ENCODE results near the gene KIF4B.
"Not testable (repeated sequence)": the region's sequence is repeated elsewhere in the genome, so short reads cannot be mapped to it uniquely, and the experiment has no call there.

Gene KIF4B

DNA sequence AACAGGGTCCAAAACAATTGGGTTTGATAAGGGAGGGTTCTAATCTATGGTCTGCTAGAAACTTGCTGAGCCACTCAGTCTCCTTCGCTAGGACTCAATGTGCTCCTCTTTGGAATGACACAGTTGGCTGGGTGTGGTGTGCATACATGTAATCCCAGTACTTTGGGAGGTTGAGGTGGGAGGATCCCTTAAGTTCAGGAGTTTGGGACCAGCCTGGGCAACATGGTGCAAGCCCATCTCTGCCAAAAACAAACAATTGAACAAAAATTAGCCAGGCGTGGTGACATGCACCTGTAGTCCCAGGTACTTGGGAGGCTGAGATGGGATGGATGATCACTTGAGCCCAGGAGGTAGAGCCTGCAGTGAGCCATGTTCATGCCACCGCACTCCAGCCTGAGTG lies 2.7 kb upstream of the KIF4B start:
- DNase-seq: no peak

- no peak for DNase-seq
These were observed 1.7 kb downstream of the KIF4B start for GRCh38 chr5:155015239-155015638.

DNA sequence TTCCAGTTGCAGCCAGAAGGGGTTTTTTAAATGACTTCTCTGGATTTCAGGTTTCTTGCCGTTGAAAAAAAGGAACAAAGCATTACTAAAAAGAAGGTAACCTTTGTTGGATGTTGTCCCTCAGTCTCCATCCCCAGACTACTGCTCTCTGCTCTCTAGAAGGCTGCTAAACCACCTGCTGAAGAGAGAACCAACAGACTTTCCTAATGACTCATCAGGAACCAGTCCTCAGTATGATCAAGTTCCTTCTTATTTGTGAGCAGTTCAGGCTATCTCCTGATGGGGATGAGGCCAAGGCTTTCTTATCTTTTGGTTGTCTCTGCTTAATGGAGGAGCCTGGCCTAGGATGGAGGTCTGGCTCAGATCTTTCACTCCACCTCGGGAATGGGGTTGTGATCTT lies 4.1 kb downstream of the KIF4B start:
- no peak for DNase-seq

DNA sequence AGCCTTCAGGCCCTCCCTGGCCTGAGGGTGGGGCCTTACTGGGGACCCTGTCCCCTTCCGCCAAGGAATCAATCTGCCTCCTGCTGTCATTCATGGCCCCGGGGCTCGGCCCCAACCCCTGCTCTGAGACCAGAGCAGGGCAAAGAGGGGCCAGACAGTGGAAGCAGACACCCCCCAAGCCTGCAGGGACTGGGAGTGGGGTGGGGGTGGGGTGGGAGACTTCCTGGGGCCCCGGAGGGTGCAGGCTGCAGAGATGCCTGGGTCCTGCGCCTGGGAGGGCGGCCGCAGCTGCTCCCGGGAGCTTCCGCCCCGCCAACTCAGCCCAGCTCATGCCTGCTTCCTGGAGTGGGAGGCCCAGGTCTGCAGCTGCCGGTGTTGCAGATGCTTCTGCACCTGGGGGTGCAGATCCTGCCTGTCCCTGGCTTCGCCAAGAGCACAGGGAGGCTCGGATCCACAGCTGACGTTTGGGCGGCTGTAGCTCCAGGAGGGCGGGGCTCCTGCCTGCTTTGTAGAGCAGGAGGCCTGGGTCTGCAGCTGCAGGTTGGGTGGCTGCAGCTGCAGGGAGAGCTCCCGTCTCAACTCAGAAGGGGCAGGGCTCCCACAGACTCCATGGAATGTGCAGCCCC lies 6.2 kb downstream of the KIF4B start:
- no peak for DNase-seq

DNA sequence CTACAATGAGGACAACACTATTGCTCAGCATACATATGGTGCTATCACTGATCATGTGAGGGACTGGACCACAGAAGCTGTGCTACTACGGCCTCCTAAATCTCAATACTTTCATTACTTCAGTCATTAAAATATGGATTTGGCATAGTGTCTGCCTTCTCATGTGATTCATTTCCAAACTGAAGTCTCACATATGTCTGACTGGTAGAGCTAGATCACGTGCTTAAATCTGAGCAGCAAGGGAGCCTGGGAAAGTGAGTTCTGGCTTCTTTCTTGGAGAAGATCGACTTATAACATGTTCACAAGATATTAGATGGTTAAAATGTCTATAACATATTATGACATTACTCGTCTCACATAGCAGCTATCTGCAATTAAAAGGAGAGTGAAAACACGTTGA lies 8.3 kb downstream of the KIF4B start:
- no peak for DNase-seq

DNA sequence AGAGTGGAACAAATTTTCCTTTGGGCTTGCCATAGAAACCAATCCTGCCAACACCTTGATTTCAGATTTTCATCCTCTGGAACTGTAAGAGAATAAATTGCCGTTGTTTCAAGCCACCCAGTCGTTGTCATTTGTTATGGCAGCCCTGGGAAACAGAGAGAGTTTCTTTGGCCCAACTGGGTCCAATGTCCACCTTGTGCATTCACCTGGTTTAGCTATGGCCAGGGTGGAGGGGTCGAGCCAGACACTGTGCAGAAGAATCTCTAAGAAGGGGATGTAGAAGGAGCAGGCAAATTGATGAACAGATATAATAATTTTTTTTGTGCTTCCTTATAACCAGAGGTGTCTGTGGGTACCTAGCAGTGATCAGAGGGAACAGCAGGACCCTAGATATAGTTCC lies 9.8 kb downstream of the KIF4B start:
- no peak for DNase-seq

DNA sequence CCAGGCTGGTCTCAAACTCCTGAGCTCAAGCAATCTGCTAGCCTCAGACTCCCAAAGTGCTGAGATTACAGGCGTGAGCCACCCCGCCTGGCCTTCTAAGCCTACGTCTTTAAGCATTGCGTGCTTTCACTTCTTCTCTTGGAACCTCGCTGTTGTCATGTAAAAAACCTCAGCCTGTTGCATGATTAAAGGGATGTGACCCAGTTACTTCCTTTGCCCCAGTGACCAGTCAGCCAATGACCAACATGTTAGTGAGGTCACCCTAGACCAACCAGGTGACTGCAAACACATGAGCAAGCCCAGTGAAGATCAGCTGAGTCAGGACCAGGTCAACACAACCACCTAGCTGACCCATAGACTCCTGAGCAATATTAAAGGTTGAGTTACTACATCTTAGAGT lies 10.5 kb downstream of the KIF4B start:
- no peak for DNase-seq

DNA sequence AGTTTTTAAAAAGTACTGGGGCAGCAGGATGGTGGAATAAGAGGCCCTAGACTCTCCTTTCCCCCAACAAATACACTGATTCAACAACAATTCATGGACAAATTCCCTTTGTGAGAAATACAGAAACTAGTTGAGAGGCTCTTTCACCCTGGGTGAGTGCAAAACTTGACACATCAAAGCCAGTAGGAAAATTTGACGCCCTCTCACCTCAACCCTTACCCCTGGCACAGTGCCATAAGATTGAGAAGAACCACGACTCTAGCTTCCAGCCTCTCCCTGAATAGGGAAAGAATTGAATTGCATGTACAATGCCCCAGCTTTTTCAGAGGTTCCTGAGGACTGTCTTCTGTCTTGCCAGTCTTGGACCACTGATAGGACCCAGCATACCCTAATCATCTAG lies 12.3 kb downstream of the KIF4B start:
- no peak for DNase-seq

GRCh38 chr5:155027993-155028629 lies 14.6 kb downstream of the KIF4B start:
- no peak for DNase-seq

GRCh38 chr5:155029240-155029639 lies 15.7 kb downstream of the KIF4B start:
- DNase-seq: no peak

- not testable (repeated sequence) for DNase-seq
These were observed 20.7 kb downstream of the KIF4B start for GRCh38 chr5:155034145-155034744.

- not testable (repeated sequence) for DNase-seq
These were observed 21.5 kb downstream of the KIF4B start for GRCh38 chr5:155035087-155035486.

GRCh38 chr5:155040984-155041653 lies 27.6 kb downstream of the KIF4B start:
- no peak for DNase-seq

GRCh38 chr5:155044591-155044990 lies 31.0 kb downstream of the KIF4B start:
- DNase-seq: no peak

GRCh38 chr5:155046591-155046990 lies 33.0 kb downstream of the KIF4B start:
- no peak for DNase-seq

- no peak for DNase-seq
These were observed 34.3 kb downstream of the KIF4B start for GRCh38 chr5:155047818-155048217.

DNA sequence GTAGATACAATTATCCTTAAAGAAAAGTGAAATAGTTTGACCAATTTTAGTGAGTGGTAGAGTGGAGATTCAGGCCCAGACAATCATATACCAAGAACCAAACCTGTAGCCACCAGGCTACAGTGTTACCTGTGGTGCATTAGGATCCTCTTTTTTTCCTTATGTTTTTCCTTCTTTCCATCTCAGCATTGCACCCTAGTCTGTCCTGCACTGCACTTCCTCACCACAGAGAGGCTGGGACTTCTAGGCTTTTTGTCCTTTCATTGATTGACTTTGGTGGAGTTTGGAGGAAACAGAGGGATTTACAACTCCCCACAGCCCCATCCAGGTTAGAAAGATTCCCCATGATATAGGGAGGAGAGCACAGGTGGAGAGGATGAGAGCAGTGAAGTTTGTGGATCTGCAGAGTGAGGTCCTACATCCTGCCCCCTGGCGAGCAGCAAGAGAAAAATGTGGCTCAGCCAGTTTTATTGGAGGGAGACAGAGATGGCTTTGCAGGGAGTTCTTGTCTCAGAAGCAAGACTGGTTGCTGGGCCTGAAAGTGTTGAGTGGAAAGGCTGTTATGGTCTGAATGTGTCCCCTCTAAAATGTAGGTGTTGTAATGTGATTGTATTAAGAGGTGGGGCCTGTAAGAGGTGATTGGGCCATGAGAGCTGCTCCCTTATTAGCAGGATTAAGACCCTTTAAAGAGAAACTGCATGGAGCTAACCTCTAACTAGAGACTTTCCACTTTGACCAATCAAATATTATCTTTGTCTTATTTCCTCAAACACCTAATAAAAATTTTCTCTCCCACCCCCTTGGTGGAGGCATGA lies 36.2 kb downstream of the KIF4B start:
- no peak for DNase-seq

DNA sequence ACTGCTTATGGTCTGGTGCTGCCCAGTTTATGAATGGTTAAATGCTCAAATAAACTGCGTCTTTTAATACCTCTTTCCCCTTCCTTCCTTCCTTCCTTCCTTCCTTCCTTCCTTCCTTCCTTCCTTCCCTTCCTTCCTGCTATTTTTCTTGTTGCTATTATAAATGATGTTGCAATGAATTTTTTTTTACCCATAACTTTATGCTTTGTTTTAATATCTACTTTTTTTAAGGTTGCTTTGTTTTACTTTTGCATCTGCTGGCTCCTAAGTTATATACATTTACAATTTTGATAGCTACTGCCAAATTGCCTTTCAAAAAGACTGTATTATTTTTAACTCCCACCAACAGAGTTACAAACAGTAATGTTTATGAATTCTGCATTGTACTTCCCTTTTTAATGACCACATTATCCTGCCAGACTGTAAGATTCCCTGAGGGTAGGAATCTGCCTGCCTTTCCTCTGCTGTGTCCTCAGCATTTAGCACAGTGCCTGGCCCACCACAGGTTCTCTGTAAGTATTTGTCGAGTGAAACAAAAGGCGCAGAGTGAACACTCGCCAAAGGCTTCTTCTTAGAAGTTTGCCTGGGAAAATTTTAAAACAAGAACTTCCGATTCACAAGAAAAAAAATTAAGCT lies 36.9 kb downstream of the KIF4B start:
- DNase-seq: no peak

- DNase-seq: no peak
These were observed 39.0 kb downstream of the KIF4B start for GRCh38 chr5:155052532-155052931.

- DNase-seq: no peak
These were observed 39.9 kb downstream of the KIF4B start for GRCh38 chr5:155053501-155053900.

DNA sequence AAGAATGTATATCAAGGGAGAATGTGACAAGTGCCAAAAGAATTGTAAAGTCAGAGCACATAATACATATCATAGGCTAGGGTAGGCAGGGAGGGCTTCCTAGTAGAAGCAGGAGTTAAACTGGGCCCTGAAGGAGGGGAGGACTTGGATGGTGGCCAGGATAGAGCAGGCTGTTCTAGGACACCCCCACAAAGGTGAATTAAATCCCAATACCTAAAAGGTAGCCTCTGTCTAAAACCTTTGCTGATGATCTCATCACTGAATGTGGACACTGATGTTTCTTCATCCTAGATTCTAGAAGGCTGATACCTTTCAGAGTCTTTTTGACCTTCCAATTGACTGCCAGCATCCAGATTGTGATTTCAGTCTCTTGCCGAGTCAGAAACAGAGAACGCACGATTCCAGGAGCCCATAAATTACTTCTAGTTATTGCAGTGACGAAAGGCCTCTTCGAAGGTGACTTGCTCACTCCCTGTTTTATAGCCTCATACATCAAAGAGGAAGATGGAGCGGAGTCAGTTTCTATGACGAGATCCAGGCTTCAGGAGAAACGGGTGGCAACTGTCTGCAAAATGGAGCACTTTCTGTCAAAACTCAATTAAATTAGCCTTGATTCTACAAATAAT lies 43.2 kb downstream of the KIF4B start:
- no peak for DNase-seq

DNA sequence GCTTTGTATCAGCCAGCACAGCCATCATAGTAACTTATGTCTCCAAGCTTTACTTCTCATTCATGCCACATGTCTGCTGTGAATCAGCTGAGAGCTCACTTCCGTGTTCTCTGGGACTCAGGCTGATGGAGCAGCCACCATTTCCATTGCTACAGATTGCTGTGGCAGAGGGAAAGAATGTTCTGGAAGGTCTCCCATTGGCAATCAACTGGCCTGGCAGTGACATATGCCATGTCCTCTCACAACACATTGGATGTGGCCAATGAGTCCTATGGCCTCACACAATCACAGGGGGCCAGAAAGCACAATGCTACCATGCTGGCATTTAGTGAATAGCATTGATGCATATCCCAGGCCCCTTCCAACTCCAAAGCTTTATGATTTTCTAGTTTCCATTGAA lies 44.1 kb downstream of the KIF4B start:
- DNase-seq: no peak

Measured in NCI-H2107 (cell line).